Measurements from ENCODE around the gene UGT1A10. TPM values are rescaled to one million over a fixed set of nuclear protein-coding genes. Genes with fewer than 3 reads are reported as not detected.

Gene UGT1A10
- total RNA-seq, 1 donor from 2014 or later: not detected

- DNase-seq (ENCODE audit: low read depth, low spot score): no peak
These were observed 133.0 kb downstream of the UGT1A10 start for GRCh38 chr2:233769260-233769659.

- DNase-seq (ENCODE audit: low read depth, low spot score): no peak
These were observed 135.9 kb downstream of the UGT1A10 start for GRCh38 chr2:233772153-233772552.

- DNase-seq (ENCODE audit: low read depth, low spot score): no peak
These were observed 136.3 kb downstream of the UGT1A10 start for GRCh38 chr2:233772583-233772982.

GRCh38 chr2:233773854-233774253, 137.6 kb downstream of the UGT1A10 start:
- no peak for DNase-seq (ENCODE audit: low read depth, low spot score)

GRCh38 chr2:233775414-233775813, 139.2 kb downstream of the UGT1A10 start:
- no peak for DNase-seq (ENCODE audit: low read depth, low spot score)

GRCh38 chr2:233778030-233778429, 141.8 kb downstream of the UGT1A10 start, which contains the start of gene MROH2A:
MROH2A (plus strand) TSS chr2:233778330; CDS start chr2:233779359, 1,029 bp downstream.
- DNase-seq (ENCODE audit: low read depth, low spot score): no peak

GRCh38 chr2:233779722-233780121, 143.5 kb downstream of the UGT1A10 start:
- no peak for DNase-seq (ENCODE audit: low read depth, low spot score)

GRCh38 chr2:233780771-233781170, 144.5 kb downstream of the UGT1A10 start:
- DNase-seq (ENCODE audit: low read depth, low spot score): no peak

GRCh38 chr2:233789554-233789953, 153.3 kb downstream of the UGT1A10 start:
- DNase-seq (ENCODE audit: low read depth, low spot score): no peak

- no peak for DNase-seq (ENCODE audit: low read depth, low spot score)
These were observed 155.1 kb downstream of the UGT1A10 start for GRCh38 chr2:233791151-233791882.

- DNase-seq (ENCODE audit: low read depth, low spot score): no peak
These were observed 155.7 kb downstream of the UGT1A10 start for GRCh38 chr2:233791883-233792329.

GRCh38 chr2:233792720-233793119, 156.5 kb downstream of the UGT1A10 start:
- DNase-seq (ENCODE audit: low read depth, low spot score): no peak

- no peak for DNase-seq (ENCODE audit: low read depth, low spot score)
These were observed 157.3 kb downstream of the UGT1A10 start for GRCh38 chr2:233793465-233794127.

GRCh38 chr2:233794128-233794658, 157.9 kb downstream of the UGT1A10 start:
- DNase-seq (ENCODE audit: low read depth, low spot score): no peak

GRCh38 chr2:233795735-233796171, 159.5 kb downstream of the UGT1A10 start:
- no peak for DNase-seq (ENCODE audit: low read depth, low spot score)

GRCh38 chr2:233796254-233796653, 160.0 kb downstream of the UGT1A10 start:
- DNase-seq (ENCODE audit: low read depth, low spot score): no peak

GRCh38 chr2:233798335-233799086, 162.3 kb downstream of the UGT1A10 start:
- no peak for DNase-seq (ENCODE audit: low read depth, low spot score)

- no peak for DNase-seq (ENCODE audit: low read depth, low spot score)
These were observed 162.9 kb downstream of the UGT1A10 start for GRCh38 chr2:233799087-233799665.

- no peak for DNase-seq (ENCODE audit: low read depth, low spot score)
These were observed 163.5 kb downstream of the UGT1A10 start for GRCh38 chr2:233799716-233800115.

GRCh38 chr2:233800208-233800607, 164.0 kb downstream of the UGT1A10 start:
- DNase-seq (ENCODE audit: low read depth, low spot score): no peak

Data from pulmonary artery endothelial cell (primary cell).